B cell (primary cell): ENCODE data around the gene FANCC.

Source experiments
- CTCF ChIP-seq: fragments of 200-600 bp; IDR thresholded peaks from one replicate; pipeline ENCODE4 v1.8.0; 2022; ENCODE audit warnings: antibody characterized with exemption, mild to moderate bottlenecking
- EZH2 ChIP-seq: IDR thresholded peaks from 2 replicates; pipeline ENCODE4 v1.6.1; 2012; ENCODE audit warnings: borderline replicate concordance, low read depth, mild to moderate bottlenecking, moderate library complexity, low read length; ENCODE audit not compliant: insufficient read depth, poor library complexity, severe bottlenecking

- TF ChIP-seq CTCF = no peak
- TF ChIP-seq EZH2 = no peak
Observed at GRCh38 chr9:95067897-95068296, 249.6 kb downstream of the FANCC start.
